RPMI8226 (cell line): ENCODE measurements around the gene LYPLA2.

Experiments
- DNase-seq: peaks from one replicate; pipeline ENCODE4 v3.0.0-alpha.2; 2015

Gene LYPLA2

DNA sequence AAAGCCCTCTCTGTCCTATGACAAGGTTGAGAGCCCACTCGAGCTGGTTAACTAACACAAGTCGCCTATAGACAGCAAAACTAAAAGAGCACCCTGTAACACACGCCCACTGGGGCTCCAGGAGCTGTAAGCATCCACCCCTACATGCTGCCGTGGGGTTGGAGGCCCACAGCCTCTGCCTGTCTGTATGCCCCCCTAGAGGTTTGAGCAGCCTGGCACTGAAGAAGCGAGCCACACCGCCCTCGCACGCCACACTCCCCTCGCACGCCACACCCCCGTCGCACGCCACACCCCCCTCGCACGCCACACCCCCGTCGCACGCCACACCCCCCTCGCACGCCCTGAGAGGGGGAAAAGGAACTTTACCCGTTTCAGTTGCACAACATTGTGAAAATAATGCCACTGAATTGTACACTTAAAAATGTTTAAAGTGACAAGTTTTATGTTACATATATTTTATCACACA lies 47.5 kb downstream of the LYPLA2 start:
- peak; percentile 79 for DNase-seq

GRCh38 chr1:23843644-23844043 lies 52.7 kb downstream of the LYPLA2 start:
- DNase-seq = no peak
